Cortex of kidney (tissue), 1 donor: ENCODE measurements around the gene YIPF5.

Experiments
- DNase-seq: peaks from one replicate; lab custom pipeline; 2025; lab: John Stamatoyannopoulos, UW

Gene YIPF5

DNA sequence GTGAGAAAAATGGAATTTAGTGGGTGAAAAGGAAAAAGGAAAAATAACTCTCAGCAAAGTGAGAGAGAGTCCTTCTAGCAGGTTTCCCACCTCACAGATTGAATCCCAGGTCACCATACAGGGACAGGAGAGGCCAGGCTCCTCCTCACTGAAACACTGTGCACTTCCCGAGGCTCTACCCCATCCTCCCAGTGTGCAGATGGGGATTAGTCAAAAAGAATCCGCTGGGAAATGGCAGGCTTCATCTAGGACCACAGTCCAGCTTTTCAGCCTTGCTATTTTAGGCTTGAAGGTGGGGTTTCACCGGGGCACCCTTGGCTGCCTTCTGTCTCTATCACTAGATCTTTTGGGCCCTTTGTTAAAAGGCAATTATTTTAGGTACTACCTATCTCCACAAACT, 47.8 kb downstream of the YIPF5 start:
- DNase-seq = no peak

DNA sequence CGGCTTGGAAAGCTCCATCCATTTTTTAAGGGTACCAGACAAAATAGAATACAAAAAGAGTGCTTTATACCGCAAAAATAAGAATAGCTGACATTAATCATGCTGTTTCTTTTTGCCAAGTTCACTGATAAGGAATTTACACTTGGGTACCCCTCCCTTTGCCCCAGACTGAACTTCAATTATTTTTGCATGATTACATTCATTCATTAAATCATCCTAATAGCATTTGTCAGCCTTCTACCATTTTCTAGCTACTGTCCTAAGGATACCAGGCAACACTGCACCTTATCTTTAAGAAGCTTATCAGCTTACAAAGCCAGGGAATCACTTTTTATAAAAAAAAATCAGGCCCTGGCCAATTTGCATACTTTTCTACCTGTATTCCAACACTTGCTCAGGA, 48.4 kb downstream of the YIPF5 start:
- DNase-seq = no peak

DNA sequence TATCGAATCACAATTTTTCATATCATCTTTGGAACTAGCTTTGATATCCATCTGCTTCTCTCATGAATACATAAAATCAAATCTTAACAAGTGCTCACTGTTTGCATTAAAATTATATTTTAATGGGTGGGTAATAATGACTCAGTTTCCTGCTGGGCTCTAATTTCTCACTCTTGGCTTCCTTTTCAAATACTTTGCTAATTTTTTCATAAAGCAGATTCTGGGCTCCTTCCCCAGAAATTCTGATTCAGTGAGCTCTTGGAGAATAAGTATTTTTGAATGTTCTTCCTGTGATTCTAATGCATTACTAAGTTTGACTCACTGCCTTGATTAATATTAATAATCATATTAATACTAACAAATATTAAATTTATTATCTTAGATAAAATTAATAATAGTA, 48.9 kb downstream of the YIPF5 start:
- no peak for DNase-seq

DNA sequence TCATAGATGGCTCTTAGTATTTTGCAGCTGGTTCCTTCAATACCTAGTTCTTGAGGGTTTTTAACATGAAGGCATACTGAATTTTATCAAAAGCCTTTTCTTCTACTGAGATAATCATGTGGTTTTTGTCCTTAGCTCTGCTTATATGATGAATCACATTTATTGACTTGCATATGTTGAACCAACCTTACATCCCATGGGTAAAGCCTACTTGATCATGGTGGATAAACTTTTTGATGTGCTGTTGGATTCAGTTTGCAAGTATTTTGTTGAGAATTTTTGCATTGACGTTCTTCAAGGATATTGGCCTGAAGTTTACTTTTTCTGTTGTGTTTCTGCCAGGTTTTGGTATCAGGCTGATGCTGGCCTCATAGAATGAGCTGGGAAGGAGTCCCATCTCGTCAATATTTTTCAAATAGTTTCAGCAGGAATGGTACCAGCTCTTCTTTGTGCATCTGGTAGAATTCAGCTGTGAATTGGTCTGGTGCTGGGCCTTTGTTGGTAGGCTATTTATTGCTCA, 49.7 kb downstream of the YIPF5 start:
- no peak for DNase-seq

DNA sequence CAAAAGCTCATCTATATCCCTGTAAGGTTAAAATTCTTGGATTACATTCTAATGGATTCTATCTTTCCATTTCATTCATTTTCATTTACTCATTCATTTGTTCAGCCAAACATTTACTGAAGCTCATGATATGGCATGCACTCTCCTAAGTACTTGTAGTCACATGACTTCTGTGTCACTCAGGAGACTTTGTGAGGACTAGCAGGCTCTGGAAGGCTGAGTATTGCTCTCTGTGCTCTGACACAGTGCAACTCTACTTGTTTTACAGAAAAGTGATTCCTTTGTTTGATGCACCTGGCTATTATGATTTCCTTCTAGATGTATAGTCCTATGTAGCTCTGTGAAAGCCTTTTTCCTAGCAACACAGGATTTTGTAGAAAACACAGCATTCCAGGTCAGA, 53.0 kb downstream of the YIPF5 start:
- DNase-seq = no peak

DNA sequence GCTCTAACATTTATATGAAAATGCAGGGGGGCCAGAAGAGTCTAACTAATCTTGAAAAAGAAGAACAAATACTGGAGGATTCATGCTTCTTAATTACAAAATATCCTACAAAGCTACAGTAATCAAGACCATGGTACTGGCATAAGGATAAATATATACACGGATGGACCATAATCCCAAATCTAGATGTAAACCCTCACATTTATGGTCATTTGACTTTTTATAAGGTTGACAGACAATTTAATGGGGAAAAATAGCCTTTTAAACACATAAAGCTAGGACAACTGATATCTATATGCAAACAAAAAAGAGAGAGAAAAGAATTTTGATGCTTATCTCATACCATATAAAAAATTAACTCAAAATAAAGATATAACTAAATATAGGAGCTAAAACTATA, 55.9 kb downstream of the YIPF5 start:
- no peak for DNase-seq
